Measurements from ENCODE around the gene LRRTM4.
"Not testable (repeated sequence)": the region's sequence is repeated elsewhere in the genome, so short reads cannot be mapped to it uniquely, and the experiment has no call there.

LRRTM4 gene

GRCh38 chr2:77046339-77046738 lies 475.8 kb downstream of the LRRTM4 start:
- DNase-seq: no peak

GRCh38 chr2:77045456-77045855 lies 476.7 kb downstream of the LRRTM4 start:
- DNase-seq: not testable (repeated sequence)

- DNase-seq: no peak
Observed at GRCh38 chr2:77034445-77034844, 487.7 kb downstream of the LRRTM4 start.

DNA sequence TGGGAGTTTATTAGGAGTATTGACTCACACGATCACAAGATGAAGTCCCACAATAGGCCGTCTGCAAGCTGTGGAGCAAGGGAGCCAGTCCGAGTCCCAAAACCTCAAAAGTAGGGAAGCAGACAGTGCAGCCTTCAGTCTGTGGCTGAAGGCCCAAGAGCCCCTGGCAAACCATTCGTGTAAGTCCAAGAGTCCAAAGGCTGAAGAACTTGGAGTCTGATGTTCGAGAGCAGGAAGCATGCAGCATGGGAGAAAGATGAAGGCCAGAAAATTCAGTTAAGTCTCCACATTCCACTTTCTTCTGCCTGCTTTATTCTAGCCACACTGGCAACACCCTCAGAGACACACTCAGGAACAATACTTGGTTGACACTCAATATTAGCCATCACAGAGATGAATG lies 492.9 kb downstream of the LRRTM4 start:
- not testable (repeated sequence) for DNase-seq

DNA sequence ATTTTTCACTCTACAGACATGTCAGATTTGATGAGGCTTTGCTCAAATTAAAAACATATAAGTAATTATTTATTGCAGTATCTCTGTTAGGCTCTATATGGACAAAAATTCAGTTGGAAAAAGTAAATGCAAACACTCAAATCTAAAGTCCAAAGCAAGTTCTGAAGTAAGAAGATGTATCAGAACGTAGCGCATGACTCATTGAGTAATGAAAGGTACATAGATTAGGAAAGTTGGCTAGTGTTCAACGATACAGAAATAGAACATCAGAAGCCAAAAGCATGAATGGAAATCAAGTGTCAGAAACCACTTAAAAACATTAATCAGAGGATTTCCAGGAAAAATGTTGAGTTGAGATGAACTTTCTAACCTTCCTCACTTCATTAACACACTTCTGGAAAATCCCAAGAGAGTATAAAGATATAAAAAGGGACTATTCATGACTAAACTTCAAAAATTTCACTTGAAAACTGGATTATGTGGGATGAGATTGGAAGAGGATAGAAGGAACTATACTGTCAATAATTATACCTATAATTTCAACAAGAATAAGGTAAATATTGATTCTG lies 494.1 kb downstream of the LRRTM4 start:
- no peak for DNase-seq

- no peak for DNase-seq
Observed at GRCh38 chr2:77025714-77026113, 496.5 kb downstream of the LRRTM4 start.

GRCh38 chr2:77021161-77021560 lies 501.0 kb downstream of the LRRTM4 start:
- no peak for DNase-seq

DNA sequence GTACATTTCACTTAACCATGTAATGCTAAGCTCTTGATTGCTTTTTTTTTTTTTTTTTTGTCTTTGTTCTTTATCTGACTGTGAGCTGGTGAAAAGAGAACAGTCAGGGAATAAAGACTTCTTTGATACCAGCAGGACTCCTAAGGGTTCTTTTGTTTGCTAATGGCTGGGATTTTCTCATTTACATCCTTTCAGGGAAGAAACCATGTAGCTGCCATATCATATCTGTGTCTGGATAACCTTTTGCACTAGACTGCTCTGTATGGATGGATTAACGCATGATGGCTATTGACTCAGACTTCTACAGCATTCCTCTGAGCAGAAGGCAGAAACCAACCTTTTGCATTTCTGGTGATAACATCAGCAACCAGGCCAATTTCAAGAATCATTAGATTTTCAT lies 504.0 kb downstream of the LRRTM4 start:
- no peak for DNase-seq

DNA sequence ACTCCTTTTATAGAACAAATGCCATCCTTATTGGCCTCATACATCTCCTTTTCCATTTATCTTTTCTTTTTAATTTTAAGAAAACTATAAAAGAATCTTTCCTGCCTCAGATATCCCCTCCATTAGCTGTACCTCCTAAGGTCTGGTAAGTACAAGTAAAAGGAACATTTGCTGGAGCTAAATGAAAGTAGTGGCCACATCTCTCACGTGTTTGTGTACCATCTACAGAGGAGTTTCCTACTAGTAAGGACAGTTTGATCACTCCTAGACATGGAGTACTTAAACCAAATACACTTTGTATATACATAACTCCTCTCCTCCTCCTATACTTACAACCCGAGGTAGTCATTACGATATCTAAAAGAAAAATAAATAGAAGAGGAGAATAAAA lies 504.8 kb downstream of the LRRTM4 start:
- no peak for DNase-seq

DNA sequence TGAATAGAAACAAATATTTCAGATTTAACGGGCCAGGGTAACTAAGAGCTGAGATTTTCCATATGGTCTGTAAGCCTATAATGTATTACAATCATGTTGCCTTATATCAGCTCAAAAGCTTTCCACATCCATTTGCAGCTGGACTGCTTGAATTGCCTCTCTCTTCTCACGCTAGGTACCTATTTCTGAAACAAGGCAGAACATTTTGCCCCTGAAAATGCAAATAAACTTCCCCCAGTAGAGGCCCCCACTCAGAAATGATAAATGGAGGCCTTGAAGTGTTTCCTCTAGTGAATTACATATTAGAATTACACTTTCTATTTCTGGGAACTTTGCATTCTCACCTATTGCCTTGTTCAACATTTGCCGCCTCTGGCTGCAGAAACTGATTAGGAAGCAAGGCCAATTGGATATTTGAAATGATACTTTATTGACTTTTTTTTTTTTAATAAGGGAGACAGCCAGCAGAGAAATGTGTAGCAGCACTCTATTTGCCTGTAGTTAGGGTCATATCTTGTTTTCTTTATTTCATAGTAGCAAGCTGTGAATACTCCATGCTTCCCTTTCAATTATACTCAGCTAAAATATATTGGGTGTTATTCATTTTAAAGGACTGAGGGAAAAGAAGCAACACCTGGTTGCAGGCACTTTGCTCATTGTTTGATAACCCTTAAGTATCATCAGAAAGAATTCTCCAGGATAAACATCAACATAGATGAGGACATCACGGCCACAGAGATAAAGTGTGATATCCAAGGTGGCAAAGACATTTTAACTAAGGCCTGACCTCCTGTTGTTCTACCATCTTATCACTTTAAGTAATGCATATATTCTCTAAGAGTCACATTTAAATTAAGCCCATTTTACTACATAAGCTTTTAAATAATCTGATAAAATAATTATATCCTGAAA lies 505.5 kb downstream of the LRRTM4 start:
- DNase-seq: no peak

- DNase-seq: no peak
Observed at GRCh38 chr2:77013953-77014352, 508.2 kb downstream of the LRRTM4 start.

DNA sequence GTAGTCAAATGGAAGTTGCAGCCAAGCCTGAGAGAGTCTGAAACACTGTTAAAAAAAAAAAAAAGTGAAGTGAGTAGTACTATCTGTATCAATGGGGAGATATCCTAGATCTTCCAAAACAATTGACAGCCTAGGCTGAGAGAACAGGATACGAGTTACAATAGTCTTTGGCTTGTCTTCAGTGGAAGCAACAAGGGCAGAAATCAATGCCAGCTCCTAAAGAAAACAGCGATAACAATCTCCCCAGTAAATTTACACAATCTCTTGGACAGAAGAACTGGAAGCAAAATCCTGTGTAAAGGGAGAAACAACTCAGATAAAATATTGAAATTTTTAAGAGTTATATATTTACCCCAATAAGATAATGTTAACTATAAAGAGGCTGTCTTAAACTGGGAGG lies 508.7 kb downstream of the LRRTM4 start:
- no peak for DNase-seq

DNA sequence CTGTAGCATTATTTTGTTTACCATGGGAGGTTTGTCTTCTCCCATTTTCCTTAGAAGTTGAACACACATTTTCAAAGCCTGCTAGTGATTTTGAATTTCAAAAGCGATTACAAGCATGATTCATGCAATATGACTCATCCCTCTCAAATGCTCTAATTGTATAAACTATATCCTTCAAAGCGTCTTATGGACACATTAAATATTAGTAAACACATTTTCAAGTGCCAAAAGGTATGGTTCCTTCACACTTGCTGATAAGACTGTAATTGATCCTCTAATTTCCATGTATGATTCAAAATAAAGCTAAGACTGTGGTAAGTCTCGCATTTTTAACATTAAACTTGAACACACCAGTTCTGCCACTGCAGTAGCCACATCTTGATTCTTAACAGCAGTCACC lies 512.9 kb downstream of the LRRTM4 start:
- DNase-seq: no peak

GRCh38 chr2:77008853-77009252 lies 513.3 kb downstream of the LRRTM4 start:
- no peak for DNase-seq

GRCh38 chr2:77007686-77008085 lies 514.5 kb downstream of the LRRTM4 start:
- DNase-seq: no peak

DNA sequence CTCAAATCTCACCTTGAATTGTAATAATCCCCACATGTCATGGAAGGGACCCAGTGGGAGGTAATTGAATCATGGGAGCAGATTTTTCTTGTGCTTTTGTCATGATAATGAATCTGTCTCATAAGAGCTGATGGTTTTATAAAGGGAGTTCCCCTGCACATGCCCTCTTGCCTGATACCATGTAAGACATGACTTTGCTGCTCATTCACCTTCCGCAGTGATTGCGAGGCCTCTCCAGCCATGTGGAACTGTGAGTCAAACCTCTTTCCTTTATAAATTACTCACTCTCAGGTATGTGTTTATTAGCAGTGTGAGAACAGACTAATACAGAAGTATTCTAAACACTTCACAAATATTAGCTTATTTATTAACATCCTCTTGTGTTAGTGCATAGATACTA lies 516.7 kb downstream of the LRRTM4 start:
- no peak for DNase-seq

DNA sequence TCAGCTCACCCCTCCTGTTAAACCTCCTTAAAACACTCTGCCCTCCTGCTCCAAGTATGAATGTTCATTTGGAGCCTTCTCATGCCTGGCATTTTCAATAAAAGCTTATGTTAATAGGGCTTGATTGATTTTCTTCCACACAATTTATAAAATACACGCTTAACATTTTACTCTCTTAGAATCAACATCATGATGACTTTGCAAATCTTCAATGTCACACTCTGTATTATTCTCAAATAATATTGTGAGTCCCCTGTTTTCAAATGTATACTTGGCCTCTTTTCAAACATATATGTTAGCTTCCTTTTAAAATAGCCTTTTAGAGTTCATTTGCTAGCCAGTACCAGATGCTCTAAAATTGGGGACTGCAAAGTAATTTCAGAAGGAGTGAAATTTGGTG lies 520.3 kb downstream of the LRRTM4 start:
- no peak for DNase-seq

DNA sequence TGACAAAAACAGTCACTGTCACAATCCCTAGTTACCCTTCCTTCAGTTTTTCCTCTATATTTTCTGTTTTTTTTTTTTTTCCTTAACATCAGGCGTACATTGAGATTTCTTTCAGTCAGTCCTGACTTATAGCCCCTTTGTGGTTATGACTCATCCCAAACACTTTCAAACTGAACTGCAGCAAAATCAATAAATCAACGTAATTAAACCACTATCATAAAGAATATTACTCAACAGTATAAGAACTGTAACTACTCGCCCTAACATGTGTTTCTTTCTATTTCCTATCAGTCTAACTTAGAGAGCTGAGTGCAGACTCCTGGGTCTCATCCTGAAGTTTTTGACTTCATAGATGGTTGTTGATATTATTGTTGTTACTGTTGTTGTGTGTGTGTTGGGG lies 523.5 kb downstream of the LRRTM4 start:
- no peak for DNase-seq

GRCh38 chr2:76998152-76998551 lies 524.0 kb downstream of the LRRTM4 start:
- DNase-seq: no peak

DNA sequence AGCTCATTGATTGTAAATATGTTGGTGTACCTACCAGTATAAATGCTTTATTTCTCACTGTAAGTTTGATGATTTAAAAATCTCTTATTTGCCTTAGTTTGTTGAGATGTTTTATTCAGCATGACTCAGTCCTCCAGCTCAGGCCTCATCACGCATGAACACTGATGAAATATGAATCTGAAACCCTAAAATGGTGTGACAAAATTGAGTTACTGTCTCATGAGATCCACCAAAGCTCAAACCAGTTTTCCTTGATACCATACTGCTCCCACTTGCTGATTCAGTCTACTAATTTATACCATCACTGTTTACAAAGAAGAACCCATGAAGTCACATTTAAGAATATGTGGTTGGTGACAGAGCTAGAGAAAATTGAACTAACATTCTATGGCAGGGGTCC lies 524.9 kb downstream of the LRRTM4 start:
- DNase-seq: no peak

- DNase-seq: no peak
Observed at GRCh38 chr2:76985387-76986136, 536.6 kb downstream of the LRRTM4 start.

DNA sequence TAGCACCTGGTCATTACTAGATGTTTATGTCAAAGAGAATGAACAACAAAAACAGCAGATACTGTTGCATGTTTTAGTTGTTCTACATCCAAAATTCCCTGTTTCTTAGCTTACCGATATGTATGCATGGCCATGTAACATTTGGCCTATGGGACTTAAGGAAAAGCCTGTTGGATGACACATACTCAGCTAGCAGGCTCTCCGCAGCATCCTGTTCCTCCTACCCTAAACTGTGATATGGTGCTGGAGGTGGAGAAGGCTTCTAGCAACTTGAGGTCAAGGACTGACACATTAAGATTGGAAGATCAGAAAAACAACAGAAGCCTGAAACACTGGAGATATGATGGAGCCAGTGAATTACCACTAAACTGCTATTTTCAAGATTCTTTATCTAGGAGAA lies 537.8 kb downstream of the LRRTM4 start:
- no peak for DNase-seq

DNA sequence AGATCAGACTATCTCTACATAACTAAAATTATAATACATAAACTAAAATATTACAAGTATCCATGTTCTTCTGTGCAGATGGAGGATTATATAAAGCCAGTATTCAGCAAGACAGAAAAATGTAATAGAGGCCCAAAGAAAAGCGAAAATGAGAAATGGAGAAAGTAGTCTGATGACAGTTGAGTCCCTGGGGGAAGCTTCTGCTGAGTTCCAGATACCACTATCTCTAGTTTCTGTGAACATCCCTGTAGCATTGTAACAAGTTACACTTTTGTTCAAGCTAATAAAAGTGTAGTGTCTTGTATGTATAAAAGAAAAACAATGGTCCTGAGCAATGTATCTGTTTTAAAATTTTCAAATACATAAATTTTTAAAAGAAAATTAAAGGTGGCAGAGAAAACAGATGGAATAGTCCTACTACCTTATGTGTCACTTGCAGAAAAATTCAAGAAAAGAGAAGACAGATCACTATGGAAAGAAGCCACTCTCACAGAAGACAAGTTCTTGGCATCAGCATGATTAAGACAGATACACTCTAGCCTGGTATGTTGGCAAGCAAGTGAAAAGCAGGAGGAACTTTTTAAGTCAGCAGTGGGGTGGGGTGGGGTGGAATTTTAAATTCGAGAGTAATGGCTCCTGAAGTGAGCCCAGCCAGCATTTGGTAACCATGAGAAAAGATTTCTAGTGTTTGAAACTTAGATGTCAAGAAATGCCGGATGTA lies 541.9 kb downstream of the LRRTM4 start:
- no peak for DNase-seq

Data from T-helper 9 cell (primary cell).